ENCODE measurements around the gene CLUH.
"Not testable (repeated sequence)": the region's sequence is repeated elsewhere in the genome, so short reads cannot be mapped to it uniquely, and the experiment has no call there.

CLUH gene

DNA sequence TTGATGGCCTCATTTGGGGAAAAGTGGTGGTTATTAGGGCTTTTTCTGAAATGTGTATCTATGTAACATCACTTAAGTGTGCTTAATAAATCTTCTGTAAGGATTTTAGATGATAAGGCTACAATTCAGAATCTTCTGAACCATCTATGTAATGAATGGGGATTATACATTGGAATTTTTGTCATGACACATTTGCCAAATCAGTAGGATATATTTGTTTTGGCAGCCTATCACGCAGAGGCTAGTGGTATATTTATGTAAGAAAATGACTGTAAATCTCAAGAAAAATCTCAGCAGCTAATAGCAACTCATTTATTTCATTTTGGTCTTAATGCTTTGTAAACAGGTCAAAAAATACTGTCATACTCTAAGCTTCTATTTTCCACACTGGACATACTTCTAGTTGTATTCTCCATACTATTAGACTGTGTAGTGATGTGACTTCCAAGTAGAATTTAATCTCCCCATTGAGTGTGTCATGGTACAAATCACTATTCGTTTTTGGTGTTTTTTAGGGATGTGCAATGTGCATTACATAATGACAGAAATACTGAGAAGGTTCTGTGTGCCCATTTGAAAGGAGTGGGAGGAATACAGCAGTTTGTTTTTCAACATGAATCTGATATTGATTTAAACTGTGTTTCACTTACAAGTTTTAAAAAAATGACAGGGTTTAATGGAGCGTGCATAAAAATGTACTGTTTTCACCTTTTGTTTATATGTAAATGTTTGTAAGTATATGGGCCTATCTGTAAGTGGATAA is 29.2 kb downstream of the CLUH start:
- Histone ChIP-seq H3K36me3 (ENCODE audit: insufficient read depth, low read length) (peaks cover 66% of the 10 kb centered on the region), H3K4me1 (ENCODE audit: insufficient read depth, low read length, poor library complexity, severe bottlenecking) (no peaks in the 10 kb centered on the region), H3F3A (ENCODE audit: low read depth) (no peaks in the 10 kb centered on the region), H3K27me3 (ENCODE audit: insufficient read depth, low read length, poor library complexity, severe bottlenecking) (no peaks in the 10 kb centered on the region), H4K20me1 (ENCODE audit: insufficient read depth, low read length, poor library complexity, severe bottlenecking) (no peaks in the 10 kb centered on the region), H3K9ac (ENCODE audit: low read depth, low read length, poor library complexity, severe bottlenecking) (no peak overlapping the region), H3K9me2 (replicated peaks; ENCODE audit: low read depth, low read length) (no peaks in the 10 kb centered on the region), H3K9me3 (ENCODE audit: insufficient read depth, low read depth, low read length) (no peaks in the 10 kb centered on the region), H3K4me2 (ENCODE audit: low read depth, low read length, poor library complexity, severe bottlenecking) (no peak overlapping the region), H2AFZ (ENCODE audit: low read length) (no peak overlapping the region), H3K79me2 (ENCODE audit: insufficient read depth, low read length) (no peaks in the 10 kb centered on the region), H3K4me3 (ENCODE audit: low read length, poor library complexity, severe bottlenecking) (no peak overlapping the region)
- no peak for TF ChIP-seq EZH2phosphoT487 (IDR thresholded peaks at IDR 0.05; ENCODE audit: borderline replicate concordance)
- no peak for TF ChIP-seq CTCF (conservative IDR thresholded peaks at IDR 0.05; ENCODE audit: low read length)

DNA sequence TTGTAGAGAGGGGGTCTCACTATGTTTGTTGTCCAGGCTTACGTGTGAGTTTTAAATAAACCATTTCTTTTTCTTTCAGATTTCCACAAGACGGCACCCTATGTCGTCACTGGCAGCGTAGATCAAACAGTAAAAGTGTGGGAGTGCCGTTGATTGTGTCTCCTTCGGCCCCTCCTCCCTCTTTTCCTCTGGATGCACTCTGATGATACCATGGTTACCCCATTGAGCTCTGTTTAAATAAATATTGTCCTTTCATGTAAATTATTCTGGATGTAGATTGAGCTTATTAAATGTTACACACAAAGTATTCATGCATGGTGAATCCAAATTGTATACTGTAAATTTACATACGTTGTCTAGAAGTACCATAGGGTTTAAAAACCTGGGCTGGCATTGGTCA is 29.9 kb downstream of the CLUH start:
- no peak overlapping the region for H3K4me2 ChIP-seq (ENCODE audit: low read depth, low read length, poor library complexity, severe bottlenecking)
- no peaks in the 10 kb centered on the region for H3F3A ChIP-seq (ENCODE audit: low read depth)
- H3K9me3 ChIP-seq (ENCODE audit: insufficient read depth, low read depth, low read length): no peaks in the 10 kb centered on the region
- no peak for TF ChIP-seq EZH2phosphoT487 (IDR thresholded peaks at IDR 0.05; ENCODE audit: borderline replicate concordance)
- TF ChIP-seq CTCF (conservative IDR thresholded peaks at IDR 0.05; ENCODE audit: low read length): no peak
- H4K20me1 ChIP-seq (ENCODE audit: insufficient read depth, low read length, poor library complexity, severe bottlenecking): no peaks in the 10 kb centered on the region
- H3K27me3 ChIP-seq (ENCODE audit: insufficient read depth, low read length, poor library complexity, severe bottlenecking): no peaks in the 10 kb centered on the region
- H3K4me3 ChIP-seq (ENCODE audit: low read length, poor library complexity, severe bottlenecking): no peak overlapping the region
- no peaks in the 10 kb centered on the region for H3K79me2 ChIP-seq (ENCODE audit: insufficient read depth, low read length)
- peaks cover 72% of the 10 kb centered on the region for H3K36me3 ChIP-seq (ENCODE audit: insufficient read depth, low read length)
- H2AFZ ChIP-seq (ENCODE audit: low read length): no peak overlapping the region
- no peaks in the 10 kb centered on the region for H3K9me2 ChIP-seq (replicated peaks; ENCODE audit: low read depth, low read length)
- H3K9ac ChIP-seq (ENCODE audit: low read depth, low read length, poor library complexity, severe bottlenecking): no peak overlapping the region
- no peaks in the 10 kb centered on the region for H3K4me1 ChIP-seq (ENCODE audit: insufficient read depth, low read length, poor library complexity, severe bottlenecking)

DNA sequence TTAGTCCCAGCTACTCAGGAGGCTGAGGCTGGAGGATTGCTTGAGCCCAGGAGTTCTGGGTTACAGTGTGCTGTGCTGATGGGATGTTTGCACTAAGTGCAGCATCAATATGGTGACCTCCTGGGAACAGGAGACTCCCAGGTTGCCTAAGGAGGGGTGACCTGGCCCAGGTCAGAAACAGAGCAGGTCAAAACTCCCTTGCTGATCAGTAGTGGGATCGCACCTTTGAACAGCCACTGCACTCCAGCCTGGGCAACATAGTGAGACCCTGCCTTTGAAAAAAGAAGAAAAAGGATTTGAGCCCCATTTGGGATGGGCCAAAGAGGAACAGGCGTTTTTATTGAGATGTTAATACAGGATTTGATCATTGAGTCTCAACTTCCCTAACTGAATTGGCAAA is 30.6 kb downstream of the CLUH start:
- Histone ChIP-seq H3K9me2 (replicated peaks; ENCODE audit: low read depth, low read length) (no peaks in the 10 kb centered on the region), H4K20me1 (ENCODE audit: insufficient read depth, low read length, poor library complexity, severe bottlenecking) (peaks cover 2% of the 10 kb centered on the region), H3K4me2 (ENCODE audit: low read depth, low read length, poor library complexity, severe bottlenecking) (no peak overlapping the region), H3K9me3 (ENCODE audit: insufficient read depth, low read depth, low read length) (no peaks in the 10 kb centered on the region), H3K27me3 (ENCODE audit: insufficient read depth, low read length, poor library complexity, severe bottlenecking) (no peaks in the 10 kb centered on the region), H3K4me3 (ENCODE audit: low read length, poor library complexity, severe bottlenecking) (no peak overlapping the region), H3K4me1 (ENCODE audit: insufficient read depth, low read length, poor library complexity, severe bottlenecking) (no peaks in the 10 kb centered on the region), H2AFZ (ENCODE audit: low read length) (no peak overlapping the region), H3K36me3 (ENCODE audit: insufficient read depth, low read length) (peaks cover 78% of the 10 kb centered on the region), H3F3A (ENCODE audit: low read depth) (no peaks in the 10 kb centered on the region), H3K9ac (ENCODE audit: low read depth, low read length, poor library complexity, severe bottlenecking) (no peak overlapping the region), H3K79me2 (ENCODE audit: insufficient read depth, low read length) (no peaks in the 10 kb centered on the region)
- no peak for TF ChIP-seq EZH2phosphoT487 (IDR thresholded peaks at IDR 0.05; ENCODE audit: borderline replicate concordance)
- TF ChIP-seq CTCF (conservative IDR thresholded peaks at IDR 0.05; ENCODE audit: low read length): no peak

DNA sequence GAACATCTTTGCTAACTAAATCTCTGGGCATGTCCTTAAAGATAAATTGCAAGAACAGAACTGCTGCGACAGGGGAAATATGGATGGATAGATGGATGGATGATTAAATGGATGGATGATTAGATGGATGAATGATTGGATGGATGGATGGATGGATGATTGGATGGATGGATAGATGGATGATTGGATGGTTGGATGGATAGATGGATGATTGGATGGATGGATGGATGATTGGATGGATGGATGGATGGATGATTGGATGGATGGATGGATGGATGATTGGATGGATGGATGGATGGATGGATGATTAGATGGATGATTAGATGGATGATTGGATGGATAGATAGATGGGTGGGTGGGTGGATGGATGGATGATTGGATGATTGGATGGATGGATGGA is 32.3 kb downstream of the CLUH start:
- H3K9me3 ChIP-seq (ENCODE audit: insufficient read depth, low read depth, low read length); H4K20me1 ChIP-seq (ENCODE audit: insufficient read depth, low read length, poor library complexity, severe bottlenecking); H3K9me2 ChIP-seq (replicated peaks; ENCODE audit: low read depth, low read length); H3K79me2 ChIP-seq (ENCODE audit: insufficient read depth, low read length); H3K4me1 ChIP-seq (ENCODE audit: insufficient read depth, low read length, poor library complexity, severe bottlenecking); H3F3A ChIP-seq (ENCODE audit: low read depth); H3K9ac ChIP-seq (ENCODE audit: low read depth, low read length, poor library complexity, severe bottlenecking); H3K27me3 ChIP-seq (ENCODE audit: insufficient read depth, low read length, poor library complexity, severe bottlenecking); H2AFZ ChIP-seq (ENCODE audit: low read length); H3K4me2 ChIP-seq (ENCODE audit: low read depth, low read length, poor library complexity, severe bottlenecking); H3K4me3 ChIP-seq (ENCODE audit: low read length, poor library complexity, severe bottlenecking): not testable (repeated sequence)
- H3K36me3 ChIP-seq (ENCODE audit: insufficient read depth, low read length): peaks cover 87% of the 10 kb centered on the region
